ENCODE measurements around the gene MMD.

The MMD gene

GRCh38 chr17:55348749-55349354 is 72.8 kb downstream of the MMD start:
- DNase-seq (ENCODE audit: low read depth), result peak; percentile 41

- no peak for DNase-seq (ENCODE audit: low read depth)
Observed at GRCh38 chr17:55347341-55347740, 74.3 kb downstream of the MMD start.

- no peak for DNase-seq (ENCODE audit: low read depth)
Observed at GRCh38 chr17:55346658-55347057, 75.0 kb downstream of the MMD start.

- no peak for DNase-seq (ENCODE audit: low read depth)
Observed at GRCh38 chr17:55345132-55345531, 76.5 kb downstream of the MMD start.

GRCh38 chr17:55344514-55344997 is 77.1 kb downstream of the MMD start:
- no peak for DNase-seq (ENCODE audit: low read depth)

- no peak for DNase-seq (ENCODE audit: low read depth)
Observed at GRCh38 chr17:55343900-55344513, 77.6 kb downstream of the MMD start.

GRCh38 chr17:55342800-55343585 is 78.6 kb downstream of the MMD start:
- DNase-seq (ENCODE audit: low read depth), result no peak
